Neural cell (in vitro differentiated cells): ENCODE data around the gene GATAD2A. TPM values are rescaled to one million over a fixed set of nuclear protein-coding genes. Genes with fewer than 3 reads are reported as not detected.

Experiments used
- H2AFZ ChIP-seq: fragments of 200-600, 300-800 bp; sonication (generic), shearing (Covaris generic); 2 replicates; pipeline ENCODE4 v1.6.0; 2014; ENCODE audit warnings: low read depth, mild to moderate bottlenecking, antibody characterized with exemption, low read length, moderate library complexity
- H3F3A ChIP-seq: fragments of 200-600 bp; shearing (Covaris generic); 2 replicates; pipeline ENCODE4 v1.6.1; 2016; ENCODE audit warnings: mild to moderate bottlenecking, moderate library complexity, mixed read lengths, antibody characterized with exemption, low read length; ENCODE audit not compliant: insufficient read depth, poor library complexity, severe bottlenecking
- H3K27ac ChIP-seq: fragments of 200-600, 300-800 bp; sonication (generic), shearing (Covaris generic); 2 replicates; pipeline ENCODE4 v1.5.1; 2014; ENCODE audit warnings: mild to moderate bottlenecking, low read length, moderate library complexity
- H3K27me3 ChIP-seq: fragments of 300-800, 200-600 bp; sonication (generic), shearing (Covaris generic); 2 replicates; pipeline ENCODE4 v1.6.0; 2014; ENCODE audit warnings: mild to moderate bottlenecking, low read depth, low read length, moderate library complexity; ENCODE audit not compliant: insufficient read depth
- H3K36me3 ChIP-seq: fragments of 300-800, 200-600 bp; sonication (generic), shearing (Covaris generic); 2 replicates; pipeline ENCODE4 v1.5.1; 2014; ENCODE audit warnings: mild to moderate bottlenecking, antibody characterized with exemption, low read length, moderate library complexity; ENCODE audit not compliant: insufficient read depth
- H3K4me2 ChIP-seq: fragments of 300-800, 200-600 bp; sonication (generic), shearing (Covaris generic); 2 replicates; pipeline ENCODE4 v1.6.0; 2014; ENCODE audit warnings: mild to moderate bottlenecking, low read length
- H3K4me3 ChIP-seq: fragments of 300-800, 200-600 bp; sonication (generic), shearing (Covaris generic); 2 replicates; pipeline ENCODE4 v1.5.1; 2014; ENCODE audit warnings: mild to moderate bottlenecking, low read length, moderate library complexity
- H3K79me2 ChIP-seq: fragments of 200-600 bp; shearing (Covaris generic); replicated peaks from 2 replicates; pipeline ENCODE4 v1.6.0; 2014; ENCODE audit warnings: mild to moderate bottlenecking, low read length, moderate library complexity; ENCODE audit not compliant: insufficient read depth
- H3K9ac ChIP-seq: fragments of 300-800, 200-600 bp; sonication (generic), shearing (Covaris generic); 2 replicates; pipeline ENCODE4 v1.6.1; 2016; ENCODE audit warnings: mild to moderate bottlenecking, low read length, mixed read lengths
- H3K9me2 ChIP-seq: fragments of 200-600 bp; shearing (Covaris generic); 2 replicates; pipeline ENCODE4 v1.6.1; 2016; ENCODE audit warnings: mild to moderate bottlenecking, low read length, mixed read lengths; ENCODE audit not compliant: insufficient read depth
- H3K9me3 ChIP-seq: fragments of 200-600, 300-800 bp; sonication (generic), shearing (Covaris generic); 2 replicates; pipeline ENCODE4 v1.6.1; 2016; ENCODE audit warnings: mild to moderate bottlenecking, mixed run types, low read length, moderate library complexity, mixed read lengths
- H4K20me1 ChIP-seq: fragments of 200-600 bp; shearing (Covaris generic); 2 replicates; pipeline ENCODE4 v1.6.1; 2016; ENCODE audit warnings: mild to moderate bottlenecking, mixed run types; ENCODE audit not compliant: insufficient read depth
- CTCF ChIP-seq: fragments of 450-650 bp; IDR thresholded peaks from 2 replicates; pipeline ENCODE4 v1.5.1; 2014; ENCODE audit warnings: antibody characterized with exemption, mild to moderate bottlenecking, moderate library complexity; ENCODE audit not compliant: poor library complexity, severe bottlenecking
- EP300 ChIP-seq: fragments of 450-650 bp; conservative IDR thresholded peaks from 2 replicates; pipeline ENCODE4 v1.6.1; 2014; ENCODE audit warnings: antibody characterized with exemption, mild to moderate bottlenecking, moderate library complexity; ENCODE audit not compliant: poor library complexity, severe bottlenecking
- EZH2 ChIP-seq: fragments of 200-600, 300-800 bp; shearing (Covaris generic), sonication (generic); IDR thresholded peaks from 2 replicates; pipeline ENCODE4 v1.6.1; 2014; ENCODE audit warnings: antibody characterized with exemption, low read length, borderline replicate concordance, mild to moderate bottlenecking; ENCODE audit not compliant: insufficient read depth, poor library complexity, severe bottlenecking
- MXI1 ChIP-seq: fragments of 450-650 bp; conservative IDR thresholded peaks from 2 replicates; pipeline ENCODE4 v1.6.1; 2014; ENCODE audit warnings: antibody characterized with exemption, mild to moderate bottlenecking; ENCODE audit not compliant: poor library complexity, severe bottlenecking
- POLR2AphosphoS5 ChIP-seq: IDR thresholded peaks from 2 replicates; pipeline ENCODE4 v1.6.1; 2012
- RAD21 ChIP-seq: fragments of 450-650 bp; conservative IDR thresholded peaks from 2 replicates; pipeline ENCODE4 v1.6.1; 2014; ENCODE audit warnings: antibody characterized with exemption, mild to moderate bottlenecking, moderate library complexity
- REST ChIP-seq: IDR thresholded peaks from 2 replicates; pipeline ENCODE4 v1.6.1; 2012; ENCODE audit warnings: borderline replicate concordance
- SMC3 ChIP-seq: fragments of 450-650 bp; conservative IDR thresholded peaks from 2 replicates; pipeline ENCODE4 v1.6.1; 2014; ENCODE audit warnings: antibody characterized with exemption, mild to moderate bottlenecking, moderate library complexity; ENCODE audit not compliant: poor library complexity
- TAF1 ChIP-seq: IDR thresholded peaks from 2 replicates; pipeline ENCODE4 v1.6.1; 2012; ENCODE audit warnings: low read depth
- polyA plus RNA-seq: library from polyadenylated mRNA; depleted of rRNA; stranded (reverse); fragments of >200 nt; gene quantifications from 2 replicates; pipeline ENCODE4 v1.2.3, GENCODE V29; 2014

The GATAD2A gene
- polyA plus RNA-seq, 1 donor from 2014 or later, result 13.9 TPM

GRCh38 chr19:19485998-19486290 is 80.5 kb downstream of the GATAD2A start:
- TF ChIP-seq EZH2 (no peak), REST (no peak), EP300 (no peak), TAF1 (no peak), SMC3 (no peak), RAD21 (no peak), MXI1 (no peak), POLR2AphosphoS5 (no peak), CTCF (no peak)
- H3K79me2 ChIP-seq, result no peaks in the 10 kb centered on the region

GRCh38 chr19:19486343-19487076 is 81.0 kb downstream of the GATAD2A start:
- H3K79me2 ChIP-seq, result no peaks in the 10 kb centered on the region
- peak overlapping the region; percentile 89 for H3K27ac ChIP-seq
- H3K4me3 ChIP-seq, result no peak overlapping the region
- no peaks in the 10 kb centered on the region for H4K20me1 ChIP-seq
- H3F3A ChIP-seq, result no peaks in the 10 kb centered on the region
- no peak overlapping the region for H3K4me2 ChIP-seq
- H3K27me3 ChIP-seq, result no peaks in the 10 kb centered on the region
- H3K9me3 ChIP-seq, result no peaks in the 10 kb centered on the region
- no peak overlapping the region for H3K9ac ChIP-seq
- no peak for TF ChIP-seq TAF1
- no peak for TF ChIP-seq POLR2AphosphoS5
- TF ChIP-seq EZH2, result no peak
- no peak for TF ChIP-seq SMC3
- TF ChIP-seq REST, result no peak
- H2AFZ ChIP-seq, result no peak overlapping the region
- no peaks in the 10 kb centered on the region for H3K36me3 ChIP-seq
- no peaks in the 10 kb centered on the region for H3K9me2 ChIP-seq

More at GRCh38 chr19:19485998-19486290, 80.5 kb downstream of the GATAD2A start:
- Histone ChIP-seq H3K4me2 (no peak overlapping the region), H2AFZ (no peak overlapping the region), H3F3A (no peaks in the 10 kb centered on the region), H3K27ac (no peak overlapping the region), H3K9me3 (no peaks in the 10 kb centered on the region), H3K9ac (no peak overlapping the region), H3K4me3 (no peak overlapping the region), H4K20me1 (no peaks in the 10 kb centered on the region), H3K9me2 (no peaks in the 10 kb centered on the region), H3K27me3 (no peaks in the 10 kb centered on the region), H3K36me3 (no peaks in the 10 kb centered on the region)
